CD4-positive, alpha-beta T cell treated with Interleukin-21 for 1 hour (primary cell): ENCODE results near the gene SAG.

ENCODE experiments used
- DNase-seq: peaks from one replicate; pipeline ENCODE4 v3.0.0-alpha.2; 2020

The SAG gene

GRCh38 chr2:233307565-233307964, at the start of gene SAG:
SAG (plus strand) TSS chr2:233307816; CDS start chr2:233309190, 1,374 bp downstream.
- DNase-seq: no peak

DNA sequence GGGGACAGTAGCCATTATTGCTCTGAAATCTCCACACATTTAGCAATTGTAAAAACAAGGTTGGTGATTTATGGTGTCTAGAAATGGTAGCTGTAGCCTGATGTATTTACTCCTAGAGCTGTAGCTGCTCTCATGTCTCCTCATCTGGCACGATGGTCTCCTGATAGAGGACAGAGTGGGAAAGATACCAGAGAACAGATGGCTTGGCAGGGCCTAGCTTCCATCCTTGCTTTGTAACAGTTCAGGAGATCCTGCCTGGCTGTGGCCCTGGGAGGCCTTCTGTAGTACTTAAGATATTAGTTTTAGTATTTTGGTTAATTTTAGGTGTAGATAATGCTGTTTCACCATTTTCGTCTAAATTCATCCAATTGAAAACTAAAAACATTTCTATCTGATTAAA, 49.4 kb upstream of the SAG start:
- DNase-seq: no peak

GRCh38 chr2:233259730-233260129, 47.9 kb upstream of the SAG start:
- DNase-seq: no peak

- DNase-seq: no peak
Observed at GRCh38 chr2:233260661-233261060, 47.0 kb upstream of the SAG start.

DNA sequence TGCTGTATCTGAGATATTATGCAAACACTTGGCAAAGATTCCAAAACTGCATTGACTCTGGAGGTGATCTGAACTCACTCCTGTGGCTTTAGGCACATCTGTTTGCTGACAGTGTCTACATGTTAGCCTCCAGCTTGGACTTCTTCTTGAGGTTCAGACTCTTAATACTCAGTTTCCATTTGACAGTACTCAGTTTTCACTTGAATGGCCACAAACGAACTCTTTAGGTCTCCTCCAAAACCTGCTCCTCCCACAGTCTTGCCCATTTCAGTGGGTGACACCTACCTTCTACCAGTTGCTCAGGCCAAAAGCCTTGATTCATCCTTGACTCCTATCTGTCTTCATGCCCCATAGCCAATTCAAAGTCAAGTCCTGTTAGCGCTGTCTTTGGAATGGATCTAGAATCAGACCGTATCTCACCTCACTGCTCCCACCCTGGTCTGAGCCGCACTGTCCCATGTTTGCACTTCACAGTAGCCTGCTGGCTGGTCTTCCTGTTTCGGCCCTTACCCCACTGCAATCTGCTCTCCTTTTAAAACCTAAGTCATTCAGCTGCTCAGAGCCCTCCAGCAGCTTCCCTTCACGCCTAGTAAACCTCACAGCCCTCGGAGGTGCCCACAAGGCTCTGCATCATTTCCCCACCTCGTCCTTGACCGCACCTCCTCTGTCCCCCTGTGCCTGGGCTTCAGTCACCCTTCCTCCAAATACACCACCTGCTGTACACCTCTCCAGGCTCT, 45.6 kb upstream of the SAG start:
- no peak for DNase-seq

DNA sequence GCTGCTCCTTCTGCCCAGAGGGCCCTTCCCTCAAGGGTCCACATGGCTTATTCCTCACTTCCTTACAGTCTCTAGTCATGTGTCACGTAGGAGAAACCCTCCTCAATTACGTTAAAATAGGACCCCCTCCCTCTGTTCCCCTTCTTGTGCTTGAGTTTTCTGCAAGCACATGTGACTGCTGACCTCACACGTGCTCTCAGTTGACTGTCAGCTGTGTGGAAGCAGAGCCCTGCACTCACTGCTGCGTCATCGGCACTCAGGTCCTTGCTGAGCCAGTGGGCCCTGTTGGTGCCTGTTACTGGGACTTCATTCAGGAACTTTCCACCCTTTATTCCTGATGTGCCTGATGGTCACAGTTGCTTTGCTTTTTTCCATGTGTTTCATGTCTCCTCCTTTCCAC, 45.1 kb upstream of the SAG start:
- DNase-seq: no peak

DNA sequence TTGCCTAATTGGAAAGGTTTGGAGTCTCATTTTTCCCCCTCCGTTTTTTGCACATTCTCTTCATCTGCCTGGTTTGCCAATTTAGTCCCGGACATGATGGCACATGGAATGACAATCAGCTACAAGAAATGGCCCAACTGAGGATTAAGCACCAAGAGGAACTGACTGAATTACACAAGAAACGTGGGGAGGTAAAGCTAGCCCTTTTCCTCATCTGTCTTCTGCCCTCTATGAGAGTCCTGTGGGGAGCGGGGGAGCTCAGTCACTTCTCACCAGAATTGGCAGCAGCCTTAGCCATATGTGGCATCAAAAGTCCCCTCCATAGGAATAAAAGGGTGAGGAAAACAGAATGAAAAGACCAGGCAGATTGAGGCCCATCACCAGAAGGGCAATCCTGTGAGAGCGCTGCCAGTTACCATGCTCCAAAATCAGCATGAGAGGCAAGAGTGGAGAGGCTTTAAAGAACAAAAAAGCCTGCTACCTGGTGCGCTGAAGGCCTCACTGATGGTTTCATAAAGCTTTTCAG, 44.5 kb upstream of the SAG start:
- no peak for DNase-seq

DNA sequence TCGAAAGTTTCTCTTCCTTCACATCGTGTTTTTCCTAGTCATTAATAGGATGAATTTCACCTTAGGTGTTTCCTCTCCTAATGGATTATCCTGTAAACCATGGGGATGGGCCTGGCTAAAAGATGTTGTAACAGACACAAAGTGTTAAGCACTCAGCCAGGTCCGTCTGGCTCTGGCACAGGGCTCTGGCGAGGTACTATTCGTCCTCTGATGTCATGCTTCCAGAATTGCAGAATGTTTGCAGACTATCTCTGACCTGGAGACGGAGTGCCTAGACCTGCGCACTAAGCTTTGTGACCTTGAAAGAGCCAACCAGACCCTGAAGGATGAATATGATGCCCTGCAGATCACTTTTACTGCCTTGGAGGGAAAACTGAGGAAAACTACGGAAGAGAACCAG, 42.9 kb upstream of the SAG start:
- no peak for DNase-seq

GRCh38 chr2:233265899-233266431, 41.7 kb upstream of the SAG start:
- DNase-seq: no peak

DNA sequence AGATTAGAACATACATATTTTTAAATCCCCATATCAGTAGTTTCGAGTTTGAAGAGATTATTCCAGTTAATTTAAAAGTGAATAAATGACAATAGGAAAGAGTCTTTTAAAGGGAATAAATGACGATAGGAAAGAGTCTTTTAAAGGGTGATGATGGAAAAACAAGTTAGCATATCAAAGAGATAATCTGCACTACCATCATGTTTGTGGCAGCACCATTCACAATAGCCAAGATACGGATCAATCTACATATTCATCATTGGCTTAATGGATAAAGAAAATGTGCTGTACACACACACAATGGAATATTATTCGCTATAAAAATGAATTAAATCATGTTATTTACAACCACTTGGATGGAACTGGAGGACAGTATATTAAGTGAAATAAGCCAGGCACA, 41.1 kb upstream of the SAG start:
- no peak for DNase-seq

- DNase-seq: peak; percentile 91
Observed at GRCh38 chr2:233267516-233268245, 39.9 kb upstream of the SAG start.

DNA sequence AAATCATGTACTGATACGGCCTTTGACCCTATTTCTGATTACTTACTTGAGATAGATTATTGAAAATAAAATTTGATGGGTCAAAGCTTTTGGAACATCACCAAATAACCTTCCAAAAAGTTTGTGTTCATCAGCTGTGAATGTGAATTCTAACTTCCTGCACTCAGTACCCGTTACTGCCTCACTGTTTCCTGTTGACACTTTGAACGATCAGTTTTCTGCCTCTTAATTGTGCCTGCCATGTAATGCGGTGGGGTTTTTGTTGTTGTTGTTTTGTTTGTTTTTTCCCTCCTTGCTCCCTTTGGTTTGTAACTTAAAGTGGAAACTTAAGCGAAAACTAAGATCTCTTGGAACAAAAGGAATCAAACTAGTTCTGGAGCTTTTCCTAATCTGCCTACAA, 37.2 kb upstream of the SAG start:
- peak; percentile 58 for DNase-seq

DNA sequence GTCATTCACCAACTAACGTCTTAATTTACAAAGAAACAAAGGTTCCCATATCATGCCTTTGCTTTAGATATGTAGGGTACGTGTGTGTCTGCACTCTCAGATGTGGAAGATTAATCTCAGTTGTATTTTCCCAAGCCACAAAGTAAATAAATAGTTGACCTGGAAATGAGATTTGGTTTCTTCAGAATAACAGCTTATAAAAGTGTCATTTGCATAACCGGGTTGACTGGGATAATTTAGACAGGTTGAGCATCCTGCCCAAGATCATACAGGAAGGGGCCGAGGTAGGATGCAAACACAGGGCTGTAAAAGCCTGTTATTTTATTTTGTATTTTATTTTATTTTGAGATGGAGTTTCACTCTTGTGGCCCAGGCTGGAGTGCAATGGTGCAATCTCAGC, 36.7 kb upstream of the SAG start:
- no peak for DNase-seq

DNA sequence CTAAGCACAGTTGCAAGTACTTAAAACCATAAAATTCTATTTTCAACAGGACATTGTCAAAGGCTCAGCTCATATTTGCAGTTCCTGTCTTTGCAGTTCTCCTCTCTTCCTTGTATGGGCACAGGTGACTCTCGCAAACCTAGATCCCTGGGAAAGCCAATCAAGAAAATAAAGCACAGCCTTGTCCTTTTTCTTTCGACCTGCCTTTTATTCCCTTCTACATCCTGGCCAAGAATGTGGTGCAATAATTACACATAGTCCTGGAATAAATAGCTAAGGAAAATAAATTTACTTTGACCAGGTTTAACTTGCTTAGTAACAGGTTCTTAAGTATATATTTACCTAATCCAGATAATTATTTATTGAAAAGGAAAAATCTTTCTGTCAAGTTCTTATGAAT, 35.9 kb upstream of the SAG start:
- no peak for DNase-seq

GRCh38 chr2:233273120-233273519, 34.5 kb upstream of the SAG start:
- DNase-seq: no peak

GRCh38 chr2:233275223-233275622, 32.4 kb upstream of the SAG start:
- DNase-seq: no peak

- DNase-seq: no peak
Observed at GRCh38 chr2:233278921-233279320, 28.7 kb upstream of the SAG start.

DNA sequence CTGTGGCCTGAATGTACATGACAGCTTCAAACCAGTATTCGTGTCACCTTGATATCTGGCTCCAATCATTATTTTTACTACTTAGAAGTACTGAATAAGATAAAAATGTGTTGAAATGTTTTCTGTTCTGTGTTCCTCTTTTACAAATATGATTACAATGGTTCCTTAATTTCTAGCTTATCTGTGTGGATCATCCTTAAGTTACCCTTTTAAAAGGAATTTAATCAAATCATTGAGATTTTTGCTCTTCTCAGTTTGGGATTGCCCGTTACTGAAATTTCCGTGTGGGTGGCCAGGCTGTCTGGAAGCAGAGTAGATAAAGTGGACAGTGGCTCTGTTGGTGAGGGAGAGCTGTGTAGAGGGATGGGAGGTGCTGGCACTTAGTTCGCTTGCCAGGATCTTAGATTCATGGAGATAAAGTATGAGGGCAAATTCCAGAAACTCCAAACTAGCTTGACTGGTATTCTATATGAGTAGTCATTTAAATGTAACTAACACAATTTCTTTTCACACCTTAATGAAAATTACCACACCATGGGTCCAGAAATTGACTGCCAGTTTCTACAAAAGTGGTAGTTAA, 27.4 kb upstream of the SAG start:
- no peak for DNase-seq

- DNase-seq: no peak
Observed at GRCh38 chr2:233281553-233281952, 26.1 kb upstream of the SAG start.

DNA sequence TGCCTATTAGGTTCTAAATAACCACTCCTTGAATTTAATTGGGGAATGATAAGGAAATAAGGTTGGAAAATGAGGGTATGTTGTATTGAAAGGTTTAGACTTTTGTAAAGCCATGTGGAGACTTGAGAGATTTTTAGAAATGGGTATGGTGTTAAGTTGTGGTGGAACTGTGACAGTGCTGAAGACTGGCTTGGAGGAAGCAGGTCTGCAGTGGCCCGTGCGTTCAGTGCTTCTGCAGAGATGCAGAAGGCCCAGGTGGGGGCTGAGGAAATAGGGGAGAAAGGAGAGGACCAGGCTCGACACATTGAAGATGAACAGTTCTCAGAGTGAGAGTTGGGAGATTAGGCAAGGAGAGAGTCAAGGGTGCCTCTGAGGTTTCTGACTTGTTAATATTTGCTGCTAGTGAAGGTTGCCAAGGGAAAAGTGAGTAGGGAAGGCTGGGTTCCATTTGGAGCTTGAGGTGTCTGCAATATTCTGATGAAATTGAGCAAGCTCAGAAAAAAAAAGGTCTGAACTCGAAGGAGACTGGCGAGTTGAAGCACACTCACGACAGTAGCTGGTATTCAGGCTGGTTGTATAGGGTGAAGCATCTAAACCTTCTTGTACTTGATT, 25.5 kb upstream of the SAG start:
- DNase-seq: no peak

DNA sequence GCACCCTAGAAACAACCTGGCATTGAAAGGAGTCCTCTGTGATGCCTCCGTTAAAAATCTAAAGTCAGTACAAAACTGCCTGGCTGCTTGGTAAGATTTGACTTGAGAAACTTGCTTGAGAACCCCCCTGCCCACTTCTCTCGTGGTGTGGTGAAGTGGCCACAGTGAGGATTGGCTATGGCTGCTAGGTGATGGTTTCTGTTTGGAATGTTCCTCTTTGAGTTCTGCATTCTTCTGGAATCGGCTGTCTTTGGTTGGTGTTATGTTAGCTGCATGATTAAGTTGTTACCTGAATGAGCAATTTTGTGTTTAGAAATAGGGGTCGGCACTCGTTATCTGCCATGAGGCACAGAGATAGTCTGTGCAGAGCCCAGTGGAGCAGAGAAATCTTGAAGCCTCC, 21.7 kb upstream of the SAG start:
- no peak for DNase-seq

DNA sequence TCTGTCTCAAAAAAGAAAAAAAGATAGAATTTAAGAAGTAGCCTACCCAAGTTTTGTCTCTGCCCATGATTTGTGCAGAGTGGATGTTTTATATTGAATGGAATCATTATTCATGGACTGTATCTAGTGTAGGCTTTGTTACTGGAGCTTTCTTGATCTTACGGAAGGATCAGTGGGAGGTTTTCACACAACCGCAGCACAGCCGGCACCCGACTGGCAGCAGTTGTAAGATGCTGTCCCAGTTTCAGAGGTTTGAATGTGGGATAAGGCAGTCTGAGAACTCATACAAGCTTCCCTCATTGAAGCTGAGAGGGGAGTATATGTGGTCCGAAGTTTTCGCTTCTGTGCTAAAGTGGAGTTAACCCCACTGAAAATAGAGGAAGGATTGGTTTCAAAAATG, 19.7 kb upstream of the SAG start:
- DNase-seq: no peak

DNA sequence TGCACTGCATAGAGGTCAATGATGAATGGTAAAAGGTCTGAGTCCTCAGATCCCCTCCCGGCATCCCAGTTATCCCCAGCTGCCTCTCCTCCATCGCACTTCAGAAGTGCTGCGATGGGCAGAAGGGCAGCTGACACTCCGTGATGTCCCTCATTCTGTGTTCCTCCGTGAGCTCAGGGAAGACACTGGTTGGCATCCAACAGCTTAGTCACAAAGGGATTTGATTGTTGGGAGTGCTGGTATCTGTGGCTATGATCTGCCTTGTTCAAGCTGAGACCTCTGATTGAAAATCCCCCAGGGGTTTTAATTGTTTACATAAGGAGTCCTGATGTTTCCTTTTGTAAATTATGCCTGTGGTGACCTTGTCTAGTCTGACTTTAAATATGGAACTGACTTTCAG, 19.0 kb upstream of the SAG start:
- DNase-seq: no peak
